ENCODE data around the gene PIK3CD.
A peak's percentile ranks its signal among the peaks of the same experiment; 100 is the strongest.

The PIK3CD gene

DNA sequence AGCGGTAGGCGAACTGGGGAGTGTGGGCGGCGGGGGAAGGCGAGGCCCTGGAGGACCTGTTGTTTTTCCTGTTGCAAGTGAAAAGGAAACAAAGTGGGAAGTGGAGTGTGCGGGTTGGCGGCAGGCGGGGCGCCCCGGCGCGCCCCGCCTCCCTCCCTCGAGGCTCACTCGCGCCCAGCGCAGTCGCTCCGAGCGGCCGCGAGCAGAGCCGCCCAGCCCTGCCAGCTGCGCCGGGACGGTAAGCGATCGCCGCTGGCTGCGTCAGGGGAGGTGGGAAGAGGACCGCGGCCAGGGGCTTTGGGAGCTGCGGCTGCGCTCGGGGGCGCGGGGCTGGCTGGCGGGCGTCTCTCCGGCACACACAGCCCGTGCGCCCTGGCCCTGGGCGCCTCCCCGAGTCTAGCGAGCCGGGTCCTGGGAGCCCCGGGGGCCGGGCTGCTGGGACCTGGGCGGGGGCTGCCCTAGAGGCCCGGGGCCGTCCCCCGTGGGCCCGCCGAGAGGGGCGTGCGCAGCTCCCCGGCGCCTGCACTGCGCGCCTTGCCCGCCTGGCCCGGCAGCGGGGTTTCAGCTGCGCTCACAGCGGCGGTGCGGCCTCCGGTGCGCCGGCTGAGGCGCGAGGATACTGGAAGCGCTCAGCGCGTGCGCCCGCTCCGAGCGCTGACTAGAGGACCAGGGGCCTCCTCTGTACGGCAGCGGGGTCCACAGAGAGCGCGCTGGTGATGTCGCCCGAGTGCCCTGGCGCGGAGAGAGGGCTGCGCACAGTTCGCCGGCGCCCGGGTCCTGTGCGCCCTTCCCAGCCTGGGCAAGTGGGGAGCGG lies at the start of gene PIK3CD:
Gene PIK3CD (plus strand): TSS at position 167 of the 814 bp plus-strand sequence. CDS start 58,725 bp downstream, outside the sequence.
- DNase-seq, result peak; percentile 44

- DNase-seq, result peak; percentile 18
Observed at GRCh38 chr1:9601942-9602793, 49.4 kb upstream of the PIK3CD start.

DNA sequence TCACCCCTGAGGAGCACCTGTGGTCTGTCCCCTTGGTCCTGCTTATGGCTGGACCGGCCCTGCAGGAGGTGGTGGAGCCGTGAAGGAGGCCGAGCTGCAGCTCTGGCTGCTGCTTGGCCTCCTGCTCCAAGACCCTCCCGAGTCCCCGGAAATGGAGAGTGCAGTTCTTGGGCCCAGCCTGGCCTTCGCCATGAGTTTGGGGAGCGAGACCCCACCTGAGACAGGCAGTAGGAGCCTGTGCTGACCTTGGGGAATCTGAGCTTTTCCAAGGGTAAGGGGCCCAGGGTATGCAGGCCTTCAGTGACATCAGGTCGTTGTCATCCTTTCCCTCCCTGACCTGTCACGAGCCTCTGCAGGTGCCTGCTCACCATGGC lies 48.8 kb upstream of the PIK3CD start:
- DNase-seq, result no peak

- DNase-seq, result peak; percentile 31
Observed at GRCh38 chr1:9603307-9603706, 48.2 kb upstream of the PIK3CD start.

- DNase-seq, result peak; percentile 21
Observed at GRCh38 chr1:9603766-9604753, 47.5 kb upstream of the PIK3CD start.

DNA sequence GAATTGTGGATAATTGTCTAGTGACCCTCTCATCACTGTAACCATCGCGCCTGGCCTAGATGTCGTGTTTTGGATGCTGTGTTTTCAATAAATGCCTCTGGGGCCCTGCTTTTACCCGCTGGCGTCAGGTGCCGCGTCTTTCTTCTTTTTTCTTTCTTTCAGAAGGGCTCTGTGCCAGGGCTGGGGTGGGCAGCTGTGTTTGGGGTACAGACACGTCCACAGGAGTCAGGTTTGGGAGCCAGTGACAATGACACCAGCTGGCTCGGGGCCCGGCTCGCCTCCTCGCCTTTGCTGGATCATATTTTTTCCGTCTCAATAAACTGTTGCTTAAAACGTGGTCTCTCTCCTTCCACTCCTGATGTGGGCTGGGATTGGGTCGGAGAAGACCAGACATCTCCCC lies 46.7 kb upstream of the PIK3CD start:
- DNase-seq, result no peak

GRCh38 chr1:9605946-9606455 lies 45.5 kb upstream of the PIK3CD start:
- peak; percentile 8 for DNase-seq

DNA sequence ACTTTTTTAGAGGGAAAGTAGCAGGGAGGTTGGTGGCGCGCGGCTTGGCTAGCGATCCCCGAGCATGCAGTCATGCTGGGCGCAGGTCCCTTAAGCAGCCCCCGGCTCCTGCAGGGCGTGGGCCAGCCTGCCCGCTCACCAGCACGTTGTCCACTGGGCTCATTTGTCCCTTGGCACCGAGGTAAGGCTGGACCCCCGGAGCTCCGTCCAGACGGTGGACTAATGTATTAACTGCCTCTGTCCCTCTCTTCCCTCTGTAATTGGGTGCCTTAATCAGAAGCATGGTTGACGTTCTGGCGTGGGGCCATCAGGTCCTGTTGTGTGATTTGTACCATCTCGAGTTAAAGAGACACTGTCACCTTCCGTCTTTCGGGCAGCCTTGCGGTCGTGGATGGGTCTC lies 45.1 kb upstream of the PIK3CD start:
- DNase-seq, result peak; percentile 12

DNA sequence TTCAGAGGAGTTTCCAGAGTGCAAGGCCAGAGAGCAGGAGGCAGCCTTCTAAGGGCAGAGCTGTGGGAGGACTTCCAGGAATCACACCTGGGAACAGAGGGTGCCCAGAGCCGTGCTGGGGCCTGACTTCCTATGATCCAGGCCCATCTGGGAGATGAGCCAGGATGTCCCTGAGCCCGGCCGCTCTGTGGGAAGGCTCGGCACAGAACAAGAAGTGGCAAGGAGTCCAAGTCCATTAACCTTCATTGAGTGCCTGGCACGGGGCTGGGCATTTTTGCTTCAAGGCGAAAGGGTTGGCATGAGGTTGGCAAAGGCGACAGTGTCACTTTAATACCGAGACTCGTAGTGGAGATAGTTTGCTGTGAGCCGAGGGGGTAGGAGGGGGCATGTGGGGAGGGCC lies 44.6 kb upstream of the PIK3CD start:
- DNase-seq, result no peak

DNA sequence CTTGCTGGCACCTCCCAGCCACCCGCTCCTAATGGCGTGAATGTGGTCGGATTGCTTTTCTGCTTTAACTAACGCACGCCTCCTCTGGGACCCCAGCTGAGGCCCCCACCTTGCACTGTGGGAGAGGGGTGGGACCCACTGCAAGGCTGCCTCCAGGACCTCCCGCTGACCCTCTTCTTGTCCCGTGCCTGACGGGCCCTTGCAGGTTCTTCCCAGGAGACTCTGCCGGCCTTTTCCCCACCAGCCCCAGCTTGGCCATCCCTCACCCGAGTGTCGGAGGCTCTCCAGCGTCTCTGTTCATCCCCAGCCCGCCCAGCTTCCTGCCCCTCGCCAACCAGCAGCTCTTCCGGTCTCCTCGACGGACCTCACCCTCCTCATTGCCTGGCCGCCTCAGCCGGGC lies 44.2 kb upstream of the PIK3CD start:
- DNase-seq, result no peak

GRCh38 chr1:9609998-9610397 lies 41.5 kb upstream of the PIK3CD start:
- DNase-seq, result no peak

DNA sequence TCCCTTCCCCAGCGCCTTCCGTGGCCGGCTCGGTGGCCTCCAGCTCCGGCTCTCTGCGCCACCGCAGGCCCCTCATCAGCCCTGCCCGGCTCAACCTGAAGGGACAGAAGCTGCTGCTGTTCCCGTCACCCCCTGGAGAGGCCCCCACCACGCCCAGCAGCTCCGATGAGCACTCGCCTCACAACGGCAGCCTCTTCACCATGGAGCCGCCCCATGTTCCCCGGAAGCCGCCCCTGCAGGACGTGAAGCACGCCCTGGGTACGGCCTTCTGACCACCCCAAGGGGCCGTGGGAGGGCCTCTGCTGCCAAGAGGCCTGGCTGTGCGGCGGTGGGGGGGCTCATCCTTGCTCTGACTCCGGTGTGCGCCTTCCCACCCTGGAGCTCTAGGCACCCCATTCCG lies 41.0 kb upstream of the PIK3CD start:
- DNase-seq, result no peak

DNA sequence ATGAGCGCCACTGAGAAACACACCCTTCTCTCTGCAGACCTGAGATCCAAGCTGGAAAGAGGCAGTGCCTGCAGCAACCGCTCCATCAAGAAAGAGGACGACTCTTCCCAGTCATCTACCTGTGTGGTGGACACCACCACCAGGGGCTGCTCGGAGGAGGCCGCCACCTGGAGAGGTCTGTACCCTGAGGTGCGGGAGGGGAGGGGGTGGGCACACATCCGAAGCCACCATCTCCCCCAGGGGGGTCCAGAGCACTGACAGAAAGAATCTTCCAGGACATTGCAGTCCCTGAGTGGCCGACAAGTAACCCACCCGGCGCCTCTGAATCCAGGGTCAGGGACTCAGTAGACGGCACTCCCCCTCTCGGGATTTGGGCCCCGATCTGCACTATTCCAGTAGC lies 39.8 kb upstream of the PIK3CD start:
- no peak for DNase-seq

GRCh38 chr1:9612162-9612845 lies 39.2 kb upstream of the PIK3CD start:
- DNase-seq, result no peak

DNA sequence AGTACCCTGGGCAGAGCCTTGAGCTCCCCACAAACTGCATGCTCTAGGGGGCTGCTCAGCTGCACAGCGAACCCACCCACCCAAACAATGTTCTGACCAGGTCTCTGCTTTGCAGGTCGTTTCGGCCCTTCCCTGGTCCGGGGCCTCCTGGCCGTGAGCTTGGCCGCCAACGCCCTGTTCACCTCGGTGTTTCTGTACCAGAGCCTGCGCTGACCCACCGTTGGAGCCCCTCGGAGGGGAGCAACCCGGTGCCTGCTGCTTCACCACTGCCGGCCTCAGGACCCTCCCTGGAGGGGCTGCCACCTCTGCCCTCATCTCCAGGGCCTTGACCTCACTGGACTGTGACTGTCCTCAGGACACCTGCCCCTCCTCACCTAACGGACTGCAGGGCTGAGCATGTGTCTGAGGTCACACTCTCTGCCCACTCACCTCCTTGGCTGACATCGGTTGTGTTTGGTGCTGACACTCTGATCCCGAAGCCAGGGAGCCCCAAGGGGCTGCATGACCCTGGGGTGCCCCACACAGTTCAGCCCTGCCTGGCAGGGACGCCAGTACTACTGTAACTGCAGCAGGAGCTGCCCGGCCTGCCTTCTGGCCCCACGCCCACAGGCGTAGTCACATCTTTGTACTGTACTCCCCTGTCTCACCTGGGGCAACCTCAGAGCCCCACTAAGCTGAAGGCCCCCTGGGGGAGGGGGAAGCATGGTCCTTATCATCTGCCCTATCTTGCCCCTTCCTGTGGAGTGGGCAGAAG lies 38.5 kb upstream of the PIK3CD start:
- DNase-seq, result peak; percentile 18

DNA sequence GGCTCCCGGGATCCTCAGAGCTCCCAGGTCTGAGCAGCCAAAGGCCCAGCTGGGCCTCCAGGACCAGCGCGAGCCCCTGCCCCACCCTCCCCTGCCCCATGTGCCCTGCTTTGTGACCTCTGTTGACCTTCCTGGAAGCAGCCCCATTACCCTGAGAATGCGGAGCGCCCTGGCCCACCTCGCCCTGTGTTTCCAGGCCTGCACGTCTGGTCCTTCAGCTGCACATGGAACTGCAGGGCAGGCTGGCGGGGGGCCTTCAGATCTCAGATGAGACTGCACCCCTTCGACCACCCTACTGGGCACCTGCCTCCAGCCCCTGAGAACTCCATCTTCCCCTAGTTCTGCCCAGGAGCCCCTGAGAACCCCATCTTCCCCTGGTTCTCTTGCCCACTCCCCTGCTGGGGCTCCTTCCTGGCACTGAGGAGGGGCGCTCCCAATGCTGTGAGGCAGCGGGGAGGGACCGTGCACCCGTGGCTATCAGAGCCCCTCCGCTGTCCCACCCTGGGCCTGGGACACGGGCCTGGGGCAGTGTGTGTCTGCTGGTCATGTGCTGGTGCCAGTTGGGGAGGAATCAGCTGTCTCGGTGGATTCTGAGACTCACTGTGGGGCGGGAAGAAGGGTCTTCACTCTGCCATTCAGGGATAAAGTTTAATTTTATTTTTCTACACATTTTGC lies 37.8 kb upstream of the PIK3CD start:
- DNase-seq, result peak; percentile 19

DNA sequence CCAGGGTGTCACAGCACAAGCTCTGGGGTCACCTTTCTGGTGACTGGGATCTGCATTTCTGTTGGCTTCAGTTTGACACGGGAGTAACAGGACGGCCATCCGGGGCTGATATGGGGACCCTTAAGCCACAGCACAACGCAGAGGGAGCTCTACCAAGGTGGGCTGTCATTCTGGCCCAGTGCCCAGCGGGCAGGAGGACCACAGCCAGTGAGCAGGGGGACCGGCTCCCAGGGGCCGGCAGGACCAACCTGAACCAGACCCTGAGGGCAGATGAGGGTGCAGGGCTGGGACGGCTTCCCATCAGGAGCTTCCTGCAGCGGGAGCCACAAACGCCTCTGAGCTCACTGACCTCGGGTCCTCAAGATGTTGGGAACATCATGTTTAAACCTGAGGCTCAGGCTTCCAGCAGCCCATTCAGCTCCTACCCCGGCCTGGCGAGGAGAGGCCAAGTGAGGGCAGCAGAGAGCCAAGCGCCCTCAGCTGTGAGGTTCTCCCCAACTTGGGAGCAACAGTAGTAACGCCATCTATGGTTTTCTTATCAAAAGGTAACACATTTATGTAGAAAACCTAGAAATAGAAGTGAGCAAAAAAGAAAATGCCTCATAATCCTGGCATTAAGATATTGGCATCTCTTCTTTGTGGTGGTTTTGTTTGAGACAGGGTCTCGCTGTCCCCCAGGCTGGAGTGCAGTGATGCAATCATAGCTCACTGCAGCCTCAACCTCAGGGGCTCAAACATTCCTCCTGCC lies 36.0 kb upstream of the PIK3CD start:
- DNase-seq, result peak; percentile 38

DNA sequence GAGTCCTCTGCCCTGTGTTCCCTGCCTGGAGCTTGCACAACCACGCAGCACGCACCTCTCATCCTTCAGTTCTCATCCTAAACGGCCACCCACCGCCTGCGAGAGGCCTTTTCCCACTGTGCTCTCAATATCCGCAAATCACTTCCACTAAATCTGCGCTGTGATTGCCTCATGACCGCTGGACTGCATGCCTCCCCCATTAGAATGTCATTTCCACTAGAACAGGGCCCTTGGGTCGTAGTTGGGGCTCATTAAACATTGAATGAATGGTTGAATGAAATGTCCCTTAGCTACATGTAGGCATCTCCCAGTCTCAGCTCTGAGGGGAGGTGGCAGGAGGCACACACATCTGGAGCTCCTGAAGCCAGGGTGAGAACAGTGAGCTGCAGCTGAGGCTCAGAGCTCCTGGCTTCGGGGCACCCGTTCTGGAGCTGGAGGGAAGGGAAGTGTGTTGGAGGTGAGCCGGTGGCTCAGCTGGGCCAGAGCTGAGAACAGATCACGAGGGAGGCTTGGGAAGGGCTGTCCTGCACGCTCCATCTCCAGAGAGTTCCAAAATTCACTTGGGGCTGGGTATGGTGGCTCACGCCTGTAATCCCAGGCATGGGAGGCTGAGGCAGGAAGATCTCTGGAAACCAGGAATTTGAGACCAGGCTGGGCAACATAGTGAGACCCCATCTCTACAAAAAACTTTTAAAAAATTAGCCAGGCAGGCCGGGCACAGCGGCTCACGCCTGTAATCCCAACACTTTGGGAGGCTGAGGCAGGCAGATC lies 32.4 kb upstream of the PIK3CD start:
- no peak for DNase-seq

DNA sequence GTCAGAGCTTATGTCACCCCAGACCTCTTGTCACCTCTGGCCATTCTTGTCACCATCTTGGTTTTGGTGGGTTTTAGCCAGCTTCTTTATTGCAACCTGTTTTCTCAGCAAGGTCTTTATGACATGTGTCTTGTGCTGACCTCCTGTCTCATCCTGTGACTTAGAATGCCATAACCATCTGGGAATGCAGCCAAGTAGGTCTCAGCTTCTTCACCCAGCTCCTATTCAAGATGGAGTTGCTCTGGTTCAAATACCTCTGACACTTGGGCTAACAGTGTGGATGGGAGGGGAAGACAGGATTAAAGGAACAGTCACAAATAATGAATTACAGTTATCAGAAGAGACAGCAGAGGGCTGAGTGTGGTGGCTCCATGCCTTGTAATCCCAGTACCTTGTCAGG lies 30.5 kb upstream of the PIK3CD start:
- no peak for DNase-seq

Measured in left hindlimb (tissue), 1 donor.